ENCODE results near the gene SEMA6D.

DNA sequence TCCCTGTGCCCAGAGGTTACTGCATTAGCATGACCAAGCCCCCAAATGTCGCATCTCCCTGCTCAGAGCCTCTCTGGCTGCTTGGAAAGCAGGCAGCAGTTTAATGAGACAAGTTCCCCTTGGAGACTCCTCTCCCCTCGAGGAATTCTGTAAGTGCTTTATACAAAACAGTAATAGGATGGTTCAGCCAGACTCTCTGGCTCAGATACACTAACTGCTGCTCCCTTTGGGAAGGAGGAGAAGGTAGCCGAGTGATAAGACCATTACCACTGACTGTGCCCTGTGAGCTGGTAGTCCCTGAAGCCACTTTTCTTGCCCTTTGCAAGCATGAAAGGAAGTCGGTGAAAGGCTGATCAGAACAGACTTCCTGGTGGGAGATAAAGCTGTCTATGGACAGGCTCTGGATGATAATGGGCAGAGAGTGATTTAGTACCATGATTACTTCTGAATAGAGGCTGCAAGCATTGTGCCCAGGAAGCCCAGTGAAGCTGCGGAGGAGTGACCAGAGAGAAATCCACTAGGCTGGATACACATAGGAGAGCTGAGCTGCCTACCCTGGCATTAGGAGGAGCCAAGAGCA, 100.8 kb downstream of the SEMA6D start:
- no peak for TF ChIP-seq CTCF (IDR thresholded peaks at IDR 0.05; ENCODE audit: low read length)
- TF ChIP-seq EZH2 (optimal IDR thresholded peaks at IDR 0.05; ENCODE audit: low read depth, low read length): no peak

Measured in MM.1S (cell line).